Parathyroid adenoma (tissue), 2 donors: Measurements from ENCODE around the gene SLC4A1.

Experiments
- H2AFZ ChIP-seq: fragments of 300-600 bp; sonication (generic); one replicate; pipeline ENCODE4 v1.7.0; 2017; ENCODE audit warnings: antibody characterized with exemption, mild to moderate bottlenecking
- H3K27ac ChIP-seq: fragments of 300-600 bp; sonication (generic); one replicate; pipeline ENCODE4 v1.7.0; 2017
- H3K27me3 ChIP-seq: fragments of 300-600 bp; sonication (generic); one replicate; pipeline ENCODE4 v1.7.0; 2017; ENCODE audit warnings: low read length; ENCODE audit not compliant: control insufficient read depth, insufficient read depth
- H3K36me3 ChIP-seq: fragments of 300-600 bp; sonication (generic); one replicate; pipeline ENCODE4 v1.7.0; 2017; ENCODE audit warnings: low read length; ENCODE audit not compliant: control insufficient read depth, insufficient read depth
- H3K4me1 ChIP-seq: fragments of 300-600 bp; sonication (generic); one replicate; pipeline ENCODE4 v1.7.0; 2017; ENCODE audit warnings: control low read depth
- H3K4me2 ChIP-seq: fragments of 300-600 bp; sonication (generic); one replicate; pipeline ENCODE4 v1.7.0; 2017; ENCODE audit warnings: low read length
- H3K4me3 ChIP-seq: fragments of 300-600 bp; sonication (generic); one replicate; pipeline ENCODE4 v1.7.0; 2017; ENCODE audit warnings: low read depth, low read length
- H3K79me2 ChIP-seq: fragments of 300-600 bp; sonication (generic); one replicate; pipeline ENCODE4 v1.7.0; 2017; ENCODE audit warnings: control low read depth
- H3K9ac ChIP-seq: fragments of 300-600 bp; sonication (generic); one replicate; pipeline ENCODE4 v1.7.0; 2017; ENCODE audit warnings: mild to moderate bottlenecking
- H3K9me3 ChIP-seq: fragments of 300-600 bp; sonication (generic); one replicate; pipeline ENCODE4 v1.7.0; 2017; ENCODE audit warnings: low read length; ENCODE audit not compliant: control insufficient read depth
- CTCF ChIP-seq: fragments of 300-600 bp; sonication (generic); IDR thresholded peaks from one replicate; pipeline ENCODE4 v1.7.0; 2017; ENCODE audit warnings: antibody characterized with exemption, mild to moderate bottlenecking
- donor health status: primary hyperparathyroidism.

SLC4A1 gene

GRCh38 chr17:44281570-44281969 is 13.6 kb upstream of the SLC4A1 start:
- Histone ChIP-seq H3K4me1 (no peaks in the 10 kb centered on the region), H3K4me2 (no peak overlapping the region), H3K79me2 (no peaks in the 10 kb centered on the region), H3K27me3 (no peaks in the 10 kb centered on the region), H3K27ac (no peak overlapping the region), H3K9me3 (no peaks in the 10 kb centered on the region), H3K36me3 (no peaks in the 10 kb centered on the region), H3K4me3 (no peak overlapping the region), H2AFZ (no peak overlapping the region), H3K9ac (no peak overlapping the region)
- TF ChIP-seq CTCF: no peak

GRCh38 chr17:44280392-44280937 is 12.5 kb upstream of the SLC4A1 start:
- Histone ChIP-seq H3K36me3 (no peaks in the 10 kb centered on the region), H3K27me3 (no peaks in the 10 kb centered on the region), H3K9ac (no peak overlapping the region), H3K4me2 (no peak overlapping the region), H3K79me2 (no peaks in the 10 kb centered on the region), H3K9me3 (no peaks in the 10 kb centered on the region), H3K27ac (no peak overlapping the region), H3K4me1 (no peaks in the 10 kb centered on the region), H3K4me3 (no peak overlapping the region), H2AFZ (no peak overlapping the region)
- no peak for TF ChIP-seq CTCF

GRCh38 chr17:44279666-44280391 is 11.9 kb upstream of the SLC4A1 start:
- H3K9ac ChIP-seq: no peak overlapping the region
- no peaks in the 10 kb centered on the region for H3K9me3 ChIP-seq
- H2AFZ ChIP-seq: peak overlapping the region; percentile 64
- no peak overlapping the region for H3K4me3 ChIP-seq
- no peaks in the 10 kb centered on the region for H3K27me3 ChIP-seq
- H3K4me1 ChIP-seq: no peaks in the 10 kb centered on the region
- no peak overlapping the region for H3K4me2 ChIP-seq
- H3K79me2 ChIP-seq: no peaks in the 10 kb centered on the region
- H3K36me3 ChIP-seq: no peaks in the 10 kb centered on the region
- H3K27ac ChIP-seq: no peak overlapping the region
- TF ChIP-seq CTCF: no peak

- Histone ChIP-seq H3K4me2 (no peak overlapping the region), H3K9ac (no peak overlapping the region), H3K9me3 (no peaks in the 10 kb centered on the region), H2AFZ (peak overlapping the region; percentile 64), H3K36me3 (no peaks in the 10 kb centered on the region), H3K4me1 (no peaks in the 10 kb centered on the region), H3K79me2 (no peaks in the 10 kb centered on the region), H3K4me3 (no peak overlapping the region), H3K27ac (no peak overlapping the region), H3K27me3 (no peaks in the 10 kb centered on the region)
- TF ChIP-seq CTCF: no peak
Measured at GRCh38 chr17:44279346-44279665, 11.4 kb upstream of the SLC4A1 start.

GRCh38 chr17:44277976-44278375 is 10.0 kb upstream of the SLC4A1 start:
- Histone ChIP-seq H3K36me3 (no peaks in the 10 kb centered on the region), H3K27me3 (no peaks in the 10 kb centered on the region), H3K4me2 (no peak overlapping the region), H3K27ac (no peak overlapping the region), H3K9me3 (no peaks in the 10 kb centered on the region), H3K4me3 (no peak overlapping the region), H3K9ac (no peak overlapping the region), H3K79me2 (no peaks in the 10 kb centered on the region), H3K4me1 (peaks cover 3% of the 10 kb centered on the region), H2AFZ (no peak overlapping the region)
- TF ChIP-seq CTCF: no peak
